ENCODE data around the gene BCS1L. TPM values are rescaled to one million over a fixed set of nuclear protein-coding genes. Genes with fewer than 3 reads are reported as not detected.

BCS1L gene, protein sequence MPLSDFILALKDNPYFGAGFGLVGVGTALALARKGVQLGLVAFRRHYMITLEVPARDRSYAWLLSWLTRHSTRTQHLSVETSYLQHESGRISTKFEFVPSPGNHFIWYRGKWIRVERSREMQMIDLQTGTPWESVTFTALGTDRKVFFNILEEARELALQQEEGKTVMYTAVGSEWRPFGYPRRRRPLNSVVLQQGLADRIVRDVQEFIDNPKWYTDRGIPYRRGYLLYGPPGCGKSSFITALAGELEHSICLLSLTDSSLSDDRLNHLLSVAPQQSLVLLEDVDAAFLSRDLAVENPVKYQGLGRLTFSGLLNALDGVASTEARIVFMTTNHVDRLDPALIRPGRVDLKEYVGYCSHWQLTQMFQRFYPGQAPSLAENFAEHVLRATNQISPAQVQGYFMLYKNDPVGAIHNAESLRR
- total RNA-seq (10 to 100 TPM; 31.4 to 71.1 (median 54.2) TPM), total RNA-seq (8.6 to 61.0 (median 21.8) reads per million in 29 experiments)
- 28.7 TPM for total RNA-seq (2013)

DNA sequence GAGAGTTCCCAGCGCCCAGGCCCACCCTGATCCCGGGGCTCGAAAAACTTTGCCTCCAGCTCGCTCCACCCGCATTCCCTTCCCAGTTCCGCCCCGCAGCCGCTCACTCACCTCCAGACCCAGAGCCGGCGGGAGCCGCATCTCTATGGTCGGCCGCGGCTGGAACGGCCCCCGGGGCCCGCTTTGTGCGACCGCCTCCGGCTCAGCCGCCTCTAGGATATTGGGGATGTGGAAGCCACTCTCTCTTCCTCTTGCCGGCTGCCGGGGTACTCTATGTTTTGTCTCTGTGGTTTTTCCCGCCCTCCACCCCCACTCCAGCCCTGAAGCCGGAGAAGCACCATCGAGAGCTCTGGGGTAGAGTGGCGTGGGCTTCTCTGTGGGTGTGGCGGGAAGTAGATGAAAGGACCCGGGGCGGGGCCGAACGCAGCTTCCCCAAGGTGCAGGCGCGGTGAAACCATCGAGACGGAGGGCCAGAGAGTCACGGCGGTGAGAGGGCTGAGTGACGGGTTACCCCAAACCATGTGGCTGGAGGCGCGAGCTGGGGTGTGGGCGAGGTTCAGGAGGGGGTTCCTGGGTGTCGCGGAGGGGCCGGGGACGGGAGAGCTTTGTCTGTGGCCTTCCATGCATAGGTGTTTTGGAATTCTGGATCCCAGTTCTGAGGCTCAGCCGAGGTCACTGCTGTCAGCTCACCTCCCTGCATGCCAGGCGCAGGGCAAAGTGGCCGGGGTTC, at the start of gene BCS1L, which contains the start of gene ZNF142:
Gene BCS1L (plus strand): TSS at position 426 of the 730 bp plus-strand sequence. CDS start 1,305 bp downstream, outside the sequence.
Gene ZNF142 (minus strand): TSS at position 366 of the 730 bp plus-strand sequence. CDS start 3,194 bp downstream, outside the sequence.
- Histone ChIP-seq H3K36me3 (ENCODE audit: control insufficient read depth in 2 of 2, extremely low read depth in 1 of 2, insufficient read depth in 1 of 2, low read length in 1 of 2) (peaks cover 2 to 44% of the 10 kb centered on the region in 2 donors), H3K4me3 (ENCODE audit: control insufficient read depth in 1 of 2, extremely low read depth in 1 of 2, low read length in 1 of 2) (peak within 1 kb of the TSS; percentile 89 to 91), H3K27ac (ENCODE audit: low read length) (peak within 1 kb of the TSS; percentile 58), H3K27me3 (replicated peaks in 1 of 2; ENCODE audit: control insufficient read depth in 2 of 2, extremely low read depth in 1 of 2, insufficient read depth in 2 of 2, low read length in 1 of 2) (no peaks in the 10 kb centered on the region), H3K4me1 (ENCODE audit: control insufficient read depth in 1 of 2, extremely low read depth in 1 of 2, insufficient read depth in 2 of 2, low read length in 2 of 2) (peaks cover 2 to 18% of the 10 kb centered on the region in 2 experiments), H3K9me3 (no peaks in the 10 kb centered on the region)
- Mint-ChIP-seq H3K9me3 (no peaks in the 10 kb centered on the region), H3K36me3 (peaks cover 37% of the 10 kb centered on the region), H3K4me3 (peak within 1 kb of the TSS; percentile 82 to 96 (median 91)), H3K4me1 (peaks cover 33 to 34% (median 34%) of the 10 kb centered on the region in 3 donors), H3K27ac (peak within 1 kb of the TSS; percentile 83 to 88), H3K27me3 (no peaks in the 10 kb centered on the region)
- CTCF ChIA-PET: interaction anchor here (0.5 to 2.7 kb wide), 19 partner anchors 11 to 729 kb away, joined by 3 to 16 read pairs (median 4); partner anchors contain the start of genes DNPEP (in 1 of the 2), RNF25 (in 1 of the 2), STK36 (in 1 of the 2) and USP37 (in 1 of the 2)
- DNase-seq: peak; percentile 82 to 96 (median 90)
- POLR2A ChIA-PET: interaction anchor here (0.6 to 2.4 kb wide), 6 partner anchors 12 to 730 kb away, joined by 3 to 10 read pairs (median 6); partner anchors contain the start of genes RNF25 (in 1 of the 2), STK36 (in 1 of the 2) and USP37 (in 1 of the 2)
- ATAC-seq (replicated peaks in 1 of 4): peak; percentile 97 to 99 (median 98)
- WGBS (ENCODE audit: insufficient coverage): 2% methylated on average over 25 of the region's 49 CpGs

DNA sequence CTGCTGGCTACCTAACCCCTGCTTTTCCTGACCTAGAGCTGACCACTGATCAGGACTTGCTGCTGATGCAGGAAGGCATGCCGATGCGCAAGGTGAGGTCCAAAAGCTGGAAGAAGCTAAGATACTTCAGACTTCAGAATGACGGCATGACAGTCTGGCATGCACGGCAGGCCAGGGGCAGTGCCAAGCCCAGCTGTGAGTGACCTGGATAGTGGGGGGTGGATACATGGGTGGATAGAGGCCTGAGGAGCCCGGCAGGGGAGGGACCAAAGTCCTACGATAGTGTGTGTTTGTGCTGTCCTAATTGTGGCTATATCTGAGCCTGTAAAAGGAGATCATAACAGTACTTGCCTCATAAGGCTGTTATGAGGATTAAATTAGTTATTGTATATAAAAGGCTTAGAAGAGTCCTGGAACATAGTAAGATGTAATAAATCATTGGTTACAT, 43.6 kb upstream of the BCS1L start:
- H3K4me3 Mint-ChIP-seq: no peak overlapping the region
- H3K27ac Mint-ChIP-seq: no peak overlapping the region
- Histone ChIP-seq H3K36me3 (ENCODE audit: control insufficient read depth in 2 of 2, extremely low read depth in 1 of 2, insufficient read depth in 1 of 2, low read length in 1 of 2) (no peaks in the 10 kb centered on the region), H3K27ac (ENCODE audit: low read length) (no peak overlapping the region), H3K27me3 (replicated peaks in 1 of 2; ENCODE audit: control insufficient read depth in 2 of 2, extremely low read depth in 1 of 2, insufficient read depth in 2 of 2, low read length in 1 of 2) (peaks cover 0 to 9% of the 10 kb centered on the region in 2 experiments), H3K4me3 (ENCODE audit: control insufficient read depth in 1 of 2, extremely low read depth in 1 of 2, low read length in 1 of 2) (no peak overlapping the region), H3K9me3 (no peaks in the 10 kb centered on the region), H3K4me1 (ENCODE audit: control insufficient read depth in 1 of 2, extremely low read depth in 1 of 2, insufficient read depth in 2 of 2, low read length in 2 of 2) (no peaks in the 10 kb centered on the region)
- no peaks in the 10 kb centered on the region for H3K9me3 Mint-ChIP-seq
- DNase-seq (no peak), ATAC-seq (replicated peaks in 1 of 4) (no peak)
- 91% methylated on average over 6 of the region's 6 CpGs for WGBS (ENCODE audit: insufficient coverage)
- H3K36me3 Mint-ChIP-seq: no peaks in the 10 kb centered on the region
- no peaks in the 10 kb centered on the region for H3K4me1 Mint-ChIP-seq
- H3K27me3 Mint-ChIP-seq: no peaks in the 10 kb centered on the region
- POLR2A ChIA-PET: no interaction called here
- CTCF ChIA-PET: no interaction called here

DNA sequence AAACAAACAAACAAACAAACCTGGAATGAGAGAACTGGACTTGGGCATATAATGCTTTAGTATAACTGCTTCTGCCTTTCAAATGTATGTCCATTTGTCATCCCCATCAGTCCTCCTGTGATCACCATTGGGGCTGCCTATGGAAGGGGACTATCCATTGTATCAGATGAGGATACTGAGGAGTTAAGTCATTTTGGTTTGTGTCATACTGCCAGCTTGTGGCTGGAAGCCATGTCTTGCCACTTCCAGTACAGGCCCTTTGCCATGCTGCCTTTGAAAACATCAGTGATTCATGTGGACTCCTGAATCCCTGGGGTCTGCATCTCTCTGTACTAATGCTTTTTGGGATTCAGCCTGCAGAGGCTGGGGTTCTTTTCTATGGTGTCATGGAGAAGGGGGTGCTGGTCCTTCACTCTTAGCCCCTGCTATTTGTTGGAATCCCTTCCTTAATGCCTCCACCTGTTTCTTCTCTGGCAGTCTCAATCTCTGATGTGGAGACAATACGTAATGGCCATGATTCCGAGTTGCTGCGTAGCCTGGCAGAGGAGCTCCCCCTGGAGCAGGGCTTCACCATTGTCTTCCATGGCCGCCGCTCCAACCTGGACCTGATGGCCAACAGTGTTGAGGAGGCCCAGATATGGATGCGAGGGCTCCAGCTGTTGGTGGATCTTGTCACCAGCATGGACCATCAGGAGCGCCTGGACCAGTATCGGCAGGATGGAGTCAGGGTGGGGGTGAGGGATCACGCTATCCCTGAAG, 41.2 kb upstream of the BCS1L start:
- H3K27ac ChIP-seq (ENCODE audit: low read length): no peak overlapping the region
- Mint-ChIP-seq H3K4me3 (no peak overlapping the region), H3K27ac (no peak overlapping the region), H3K4me1 (peaks cover 0 to 3% (median 1%) of the 10 kb centered on the region in 3 donors), H3K36me3 (no peaks in the 10 kb centered on the region), H3K9me3 (no peaks in the 10 kb centered on the region), H3K27me3 (no peaks in the 10 kb centered on the region)
- WGBS (ENCODE audit: insufficient coverage): 91% methylated on average over 9 of the region's 9 CpGs
- POLR2A ChIA-PET: no interaction called here
- H3K9me3 ChIP-seq: no peaks in the 10 kb centered on the region
- CTCF ChIA-PET: no interaction called here
- no peak overlapping the region for H3K4me3 ChIP-seq (ENCODE audit: control insufficient read depth in 1 of 2, extremely low read depth in 1 of 2, low read length in 1 of 2)
- H3K27me3 ChIP-seq (replicated peaks in 1 of 2; ENCODE audit: control insufficient read depth in 2 of 2, extremely low read depth in 1 of 2, insufficient read depth in 2 of 2, low read length in 1 of 2): peaks cover 0 to 5% of the 10 kb centered on the region in 2 experiments
- H3K36me3 ChIP-seq (ENCODE audit: control insufficient read depth in 2 of 2, extremely low read depth in 1 of 2, insufficient read depth in 1 of 2, low read length in 1 of 2): no peaks in the 10 kb centered on the region
- H3K4me1 ChIP-seq (ENCODE audit: control insufficient read depth in 1 of 2, extremely low read depth in 1 of 2, insufficient read depth in 2 of 2, low read length in 2 of 2): peaks cover 0 to 3% of the 10 kb centered on the region in 2 experiments
- DNase-seq (no peak), ATAC-seq (replicated peaks in 1 of 4) (no peak)

DNA sequence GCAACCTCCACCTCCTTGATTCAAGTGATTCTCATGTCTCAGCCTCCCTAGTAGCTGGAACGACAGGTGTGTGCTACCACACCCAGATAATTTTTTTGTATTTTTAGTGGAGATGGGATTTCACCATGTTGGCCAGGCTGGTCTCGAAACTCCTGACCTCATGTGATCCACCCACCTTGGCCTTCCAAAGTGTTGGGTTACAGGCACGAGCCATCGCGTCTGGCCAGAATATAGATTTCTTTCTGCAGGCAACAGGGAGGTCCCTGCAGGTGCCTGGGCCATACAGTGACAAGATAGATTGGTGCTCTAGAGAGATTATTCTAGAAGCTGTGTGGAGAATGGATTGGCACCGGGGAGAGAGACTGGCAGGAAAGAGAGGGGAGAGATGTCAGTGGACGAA, 38.5 kb upstream of the BCS1L start:
- H3K9me3 ChIP-seq: no peaks in the 10 kb centered on the region
- ATAC-seq (replicated peaks in 1 of 4) (no peak), DNase-seq (no peak)
- Mint-ChIP-seq H3K27me3 (no peaks in the 10 kb centered on the region), H3K4me3 (no peak overlapping the region), H3K9me3 (no peaks in the 10 kb centered on the region), H3K4me1 (peaks cover 0 to 3% (median 1%) of the 10 kb centered on the region in 3 donors), H3K36me3 (no peaks in the 10 kb centered on the region), H3K27ac (no peak overlapping the region)
- POLR2A ChIA-PET: no interaction called here
- no peaks in the 10 kb centered on the region for H3K36me3 ChIP-seq (ENCODE audit: control insufficient read depth in 2 of 2, extremely low read depth in 1 of 2, insufficient read depth in 1 of 2, low read length in 1 of 2)
- peaks cover 0 to 3% of the 10 kb centered on the region in 2 experiments for H3K4me1 ChIP-seq (ENCODE audit: control insufficient read depth in 1 of 2, extremely low read depth in 1 of 2, insufficient read depth in 2 of 2, low read length in 2 of 2)
- H3K4me3 ChIP-seq (ENCODE audit: control insufficient read depth in 1 of 2, extremely low read depth in 1 of 2, low read length in 1 of 2): no peak overlapping the region
- H3K27me3 ChIP-seq (replicated peaks in 1 of 2; ENCODE audit: control insufficient read depth in 2 of 2, extremely low read depth in 1 of 2, insufficient read depth in 2 of 2, low read length in 1 of 2): peaks cover 0 to 5% of the 10 kb centered on the region in 2 experiments
- H3K27ac ChIP-seq (ENCODE audit: low read length): no peak overlapping the region
- no CpG with 5 or more reads among the region's 7 CpGs for WGBS (ENCODE audit: insufficient coverage)
- CTCF ChIA-PET: no interaction called here

DNA sequence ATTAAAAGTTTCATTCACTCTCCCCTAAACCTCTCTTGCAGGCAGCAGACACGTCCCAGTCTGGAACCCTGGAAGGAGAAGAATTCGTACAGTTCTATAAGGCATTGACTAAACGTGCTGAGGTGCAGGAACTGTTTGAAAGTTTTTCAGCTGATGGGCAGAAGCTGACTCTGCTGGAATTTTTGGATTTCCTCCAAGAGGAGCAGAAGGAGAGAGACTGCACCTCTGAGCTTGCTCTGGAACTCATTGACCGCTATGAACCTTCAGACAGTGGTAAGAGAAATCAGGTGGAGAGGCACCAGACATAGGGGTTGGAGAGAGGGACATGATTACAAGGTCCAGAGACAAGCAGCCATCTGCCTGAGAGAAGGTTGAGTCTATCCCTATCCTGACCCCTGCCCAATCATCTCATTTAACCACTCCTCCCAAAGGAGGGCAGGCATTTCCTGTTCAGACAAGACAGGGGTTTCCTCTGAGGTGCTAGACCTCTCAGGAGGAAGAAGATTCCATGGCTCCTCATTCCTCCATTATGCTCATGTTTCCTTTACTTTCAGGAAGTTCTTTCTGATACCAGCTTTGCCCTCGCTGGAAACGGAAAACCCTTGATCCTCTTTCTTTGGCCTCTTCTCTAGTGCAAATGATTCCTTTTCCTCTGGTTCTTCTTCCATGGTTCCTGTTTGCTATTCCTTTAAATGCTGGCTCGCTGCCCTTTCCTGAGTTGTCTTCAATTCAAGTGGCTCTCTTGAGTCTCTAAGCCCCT, 36.7 kb upstream of the BCS1L start:
- H3K36me3 Mint-ChIP-seq: no peaks in the 10 kb centered on the region
- H3K27ac ChIP-seq (ENCODE audit: low read length): no peak overlapping the region
- 86% methylated on average over 4 of the region's 7 CpGs for WGBS (ENCODE audit: insufficient coverage)
- DNase-seq (no peak), ATAC-seq (replicated peaks in 1 of 4) (no peak)
- H3K27me3 Mint-ChIP-seq: no peaks in the 10 kb centered on the region
- peaks cover 0 to 3% (median 1%) of the 10 kb centered on the region in 3 donors for H3K4me1 Mint-ChIP-seq
- H3K4me1 ChIP-seq (ENCODE audit: control insufficient read depth in 1 of 2, extremely low read depth in 1 of 2, insufficient read depth in 2 of 2, low read length in 2 of 2): peaks cover 0 to 3% of the 10 kb centered on the region in 2 experiments
- no peaks in the 10 kb centered on the region for H3K9me3 ChIP-seq
- ChIA-PET POLR2A (no interaction called here), CTCF (interaction anchor here in 1 of 2 donors (0.7 kb wide), 1 partner anchor 1959 kb away, joined by 3 read pairs; no protein-coding TSS in a partner anchor)
- peaks cover 0 to 5% of the 10 kb centered on the region in 2 experiments for H3K27me3 ChIP-seq (replicated peaks in 1 of 2; ENCODE audit: control insufficient read depth in 2 of 2, extremely low read depth in 1 of 2, insufficient read depth in 2 of 2, low read length in 1 of 2)
- H3K4me3 ChIP-seq (ENCODE audit: control insufficient read depth in 1 of 2, extremely low read depth in 1 of 2, low read length in 1 of 2): no peak overlapping the region
- no peak overlapping the region for H3K27ac Mint-ChIP-seq
- no peaks in the 10 kb centered on the region for H3K9me3 Mint-ChIP-seq
- H3K36me3 ChIP-seq (ENCODE audit: control insufficient read depth in 2 of 2, extremely low read depth in 1 of 2, insufficient read depth in 1 of 2, low read length in 1 of 2): no peaks in the 10 kb centered on the region
- no peak overlapping the region for H3K4me3 Mint-ChIP-seq

All from T-cell (primary cell).